ENCODE results near the gene DYNLT2. TPM values are rescaled to one million over a fixed set of nuclear protein-coding genes. Genes with fewer than 3 reads are reported as not detected.

The DYNLT2 gene
- total and polyA plus RNA-seq, 2 of the 13 experiments (the other 11 are each of a cell fraction or from before 2014, with no cell fraction given), result 2.1 to 4.3 TPM

DNA sequence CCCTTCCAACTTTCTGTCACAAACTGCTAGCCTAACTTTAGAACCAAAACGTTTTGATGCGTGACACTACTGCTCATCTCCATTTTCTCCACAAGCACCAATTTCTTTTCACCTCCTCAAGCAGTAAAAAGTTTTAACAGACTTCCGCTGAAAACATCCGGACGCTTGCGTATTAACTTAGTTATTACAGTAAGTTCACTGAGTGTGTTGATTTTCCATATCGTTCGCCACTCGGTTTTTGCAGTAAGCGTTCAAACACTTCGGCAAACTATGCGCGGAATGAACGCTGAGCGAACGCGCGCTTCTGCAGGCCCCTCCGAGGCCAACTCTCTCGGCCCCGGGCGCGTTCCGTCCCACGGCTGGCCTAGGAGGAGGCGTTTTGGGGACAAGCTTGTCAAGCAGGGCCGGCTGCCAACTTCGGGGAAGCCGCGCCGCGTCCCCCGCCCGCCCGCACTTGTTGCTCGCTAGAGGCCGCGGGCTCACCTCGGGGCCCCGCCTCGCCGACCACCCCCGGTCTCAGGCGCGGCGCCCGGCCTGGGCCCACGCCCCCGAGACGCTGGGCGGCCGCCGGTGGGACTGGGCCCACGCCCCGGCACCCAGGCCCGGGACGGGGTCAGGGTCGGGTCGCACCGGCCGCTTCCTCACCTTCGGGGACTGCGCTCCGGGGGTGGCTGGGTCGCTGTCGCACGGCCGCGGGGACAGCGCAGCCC lies 28.0 kb downstream of the DYNLT2 start (continued):
- TF ChIP-seq MIER2 (CRISPR knock-in tag; IDR thresholded peaks at IDR 0.05) (no peak), DPF2 (CRISPR knock-in tag; IDR thresholded peaks at IDR 0.05; ENCODE audit: borderline replicate concordance, low read depth) (no peak), MBNL3 (CRISPR knock-in tag; conservative IDR thresholded peaks at IDR 0.05) (no peak), STAG1 (CRISPR knock-in tag; IDR thresholded peaks at IDR 0.05) (no peak), KLF9 (CRISPR knock-in tag; IDR thresholded peaks at IDR 0.05; ENCODE audit: low read depth) (no peak), ZNF451 (CRISPR knock-in tag; IDR thresholded peaks at IDR 0.05) (peak; percentile 56; the same call in 1 of the 2 replicates), ZNF629 (CRISPR knock-in tag; conservative IDR thresholded peaks at IDR 0.05) (no peak), CCDC6 (CRISPR knock-in tag; IDR thresholded peaks at IDR 0.05) (peak; percentile 20; the same call in 1 of the 2 replicates), ZNF136 (CRISPR knock-in tag; IDR thresholded peaks at IDR 0.05; ENCODE audit: low read depth) (no peak), HCFC1 (IDR thresholded peaks at IDR 0.05; ENCODE audit: low read depth, low read length) (no peak), HES4 (CRISPR knock-in tag; IDR thresholded peaks at IDR 0.05; ENCODE audit: borderline replicate concordance) (peak; percentile 73), RBFOX2 (IDR thresholded peaks at IDR 0.05; ENCODE audit: low read depth, low read length) (peak; percentile 59), ZNF543 (CRISPR knock-in tag; IDR thresholded peaks at IDR 0.05) (no peak; the same call in 1 of the 2 replicates), ZFP82 (CRISPR knock-in tag; IDR thresholded peaks at IDR 0.05; ENCODE audit: borderline replicate concordance) (no peak; the same call in none of the 2 replicates), TBP (CRISPR knock-in tag; IDR thresholded peaks at IDR 0.05) (no peak), ZC3H13 (CRISPR knock-in tag; IDR thresholded peaks at IDR 0.05) (no peak), HMG20B (CRISPR knock-in tag; conservative IDR thresholded peaks at IDR 0.05) (no peak), ZNF563 (CRISPR knock-in tag; IDR thresholded peaks at IDR 0.05) (peak; percentile 69; the same call in 1 of the 2 replicates), CHD4 (IDR thresholded peaks at IDR 0.05; ENCODE audit: borderline replicate concordance, low read length) (no peak)
- TF ChIP-seq, protein P1, sequence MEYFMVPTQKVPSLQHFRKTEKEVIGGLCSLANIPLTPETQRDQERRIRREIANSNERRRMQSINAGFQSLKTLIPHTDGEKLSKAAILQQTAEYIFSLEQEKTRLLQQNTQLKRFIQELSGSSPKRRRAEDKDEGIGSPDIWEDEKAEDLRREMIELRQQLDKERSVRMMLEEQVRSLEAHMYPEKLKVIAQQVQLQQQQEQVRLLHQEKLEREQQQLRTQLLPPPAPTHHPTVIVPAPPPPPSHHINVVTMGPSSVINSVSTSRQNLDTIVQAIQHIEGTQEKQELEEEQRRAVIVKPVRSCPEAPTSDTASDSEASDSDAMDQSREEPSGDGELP (IDR thresholded peaks at IDR 0.05; ENCODE audit: borderline replicate concordance, low read depth), result no peak
- TF ChIP-seq, protein P2, sequence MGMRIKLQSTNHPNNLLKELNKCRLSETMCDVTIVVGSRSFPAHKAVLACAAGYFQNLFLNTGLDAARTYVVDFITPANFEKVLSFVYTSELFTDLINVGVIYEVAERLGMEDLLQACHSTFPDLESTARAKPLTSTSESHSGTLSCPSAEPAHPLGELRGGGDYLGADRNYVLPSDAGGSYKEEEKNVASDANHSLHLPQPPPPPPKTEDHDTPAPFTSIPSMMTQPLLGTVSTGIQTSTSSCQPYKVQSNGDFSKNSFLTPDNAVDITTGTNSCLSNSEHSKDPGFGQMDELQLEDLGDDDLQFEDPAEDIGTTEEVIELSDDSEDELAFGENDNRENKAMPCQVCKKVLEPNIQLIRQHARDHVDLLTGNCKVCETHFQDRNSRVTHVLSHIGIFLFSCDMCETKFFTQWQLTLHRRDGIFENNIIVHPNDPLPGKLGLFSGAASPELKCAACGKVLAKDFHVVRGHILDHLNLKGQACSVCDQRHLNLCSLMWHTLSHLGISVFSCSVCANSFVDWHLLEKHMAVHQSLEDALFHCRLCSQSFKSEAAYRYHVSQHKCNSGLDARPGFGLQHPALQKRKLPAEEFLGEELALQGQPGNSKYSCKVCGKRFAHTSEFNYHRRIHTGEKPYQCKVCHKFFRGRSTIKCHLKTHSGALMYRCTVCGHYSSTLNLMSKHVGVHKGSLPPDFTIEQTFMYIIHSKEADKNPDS (CRISPR knock-in tag; IDR thresholded peaks at IDR 0.05), result no peak
- TF ChIP-seq, protein P3, sequence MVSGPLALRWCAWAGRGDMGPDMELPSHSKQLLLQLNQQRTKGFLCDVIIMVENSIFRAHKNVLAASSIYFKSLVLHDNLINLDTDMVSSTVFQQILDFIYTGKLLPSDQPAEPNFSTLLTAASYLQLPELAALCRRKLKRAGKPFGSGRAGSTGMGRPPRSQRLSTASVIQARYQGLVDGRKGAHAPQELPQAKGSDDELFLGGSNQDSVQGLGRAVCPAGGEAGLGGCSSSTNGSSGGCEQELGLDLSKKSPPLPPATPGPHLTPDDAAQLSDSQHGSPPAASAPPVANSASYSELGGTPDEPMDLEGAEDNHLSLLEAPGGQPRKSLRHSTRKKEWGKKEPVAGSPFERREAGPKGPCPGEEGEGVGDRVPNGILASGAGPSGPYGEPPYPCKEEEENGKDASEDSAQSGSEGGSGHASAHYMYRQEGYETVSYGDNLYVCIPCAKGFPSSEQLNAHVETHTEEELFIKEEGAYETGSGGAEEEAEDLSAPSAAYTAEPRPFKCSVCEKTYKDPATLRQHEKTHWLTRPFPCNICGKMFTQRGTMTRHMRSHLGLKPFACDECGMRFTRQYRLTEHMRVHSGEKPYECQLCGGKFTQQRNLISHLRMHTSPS (CRISPR knock-in tag; IDR thresholded peaks at IDR 0.05; ENCODE audit: low read depth), result no peak; the same call in 1 of the 2 replicates
- TF ChIP-seq, protein P4, sequence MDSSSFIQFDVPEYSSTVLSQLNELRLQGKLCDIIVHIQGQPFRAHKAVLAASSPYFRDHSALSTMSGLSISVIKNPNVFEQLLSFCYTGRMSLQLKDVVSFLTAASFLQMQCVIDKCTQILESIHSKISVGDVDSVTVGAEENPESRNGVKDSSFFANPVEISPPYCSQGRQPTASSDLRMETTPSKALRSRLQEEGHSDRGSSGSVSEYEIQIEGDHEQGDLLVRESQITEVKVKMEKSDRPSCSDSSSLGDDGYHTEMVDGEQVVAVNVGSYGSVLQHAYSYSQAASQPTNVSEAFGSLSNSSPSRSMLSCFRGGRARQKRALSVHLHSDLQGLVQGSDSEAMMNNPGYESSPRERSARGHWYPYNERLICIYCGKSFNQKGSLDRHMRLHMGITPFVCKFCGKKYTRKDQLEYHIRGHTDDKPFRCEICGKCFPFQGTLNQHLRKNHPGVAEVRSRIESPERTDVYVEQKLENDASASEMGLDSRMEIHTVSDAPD (CRISPR knock-in tag; IDR thresholded peaks at IDR 0.05), result no peak
- TF ChIP-seq, protein P5, sequence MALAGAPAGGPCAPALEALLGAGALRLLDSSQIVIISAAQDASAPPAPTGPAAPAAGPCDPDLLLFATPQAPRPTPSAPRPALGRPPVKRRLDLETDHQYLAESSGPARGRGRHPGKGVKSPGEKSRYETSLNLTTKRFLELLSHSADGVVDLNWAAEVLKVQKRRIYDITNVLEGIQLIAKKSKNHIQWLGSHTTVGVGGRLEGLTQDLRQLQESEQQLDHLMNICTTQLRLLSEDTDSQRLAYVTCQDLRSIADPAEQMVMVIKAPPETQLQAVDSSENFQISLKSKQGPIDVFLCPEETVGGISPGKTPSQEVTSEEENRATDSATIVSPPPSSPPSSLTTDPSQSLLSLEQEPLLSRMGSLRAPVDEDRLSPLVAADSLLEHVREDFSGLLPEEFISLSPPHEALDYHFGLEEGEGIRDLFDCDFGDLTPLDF (CRISPR knock-in tag; IDR thresholded peaks at IDR 0.05), result peak; percentile 58; the same call in 1 of the 2 replicates

All from HepG2 (cell line).